OCI-LY7 (cell line): ENCODE data around the gene SYNM. TPM values are rescaled to one million over a fixed set of nuclear protein-coding genes. Genes with fewer than 3 reads are reported as not detected.

ENCODE experiments used
- BruUV-seq: library from RNA; stranded (reverse); fragments of 400-500 nt; replicated peaks from 2 replicates; lab custom pipeline; 2021; lab: Mats Ljungman, UMichigan
- CTCF ChIA-PET: fragments of 300-600 bp; sonication (Branson Sonifier 250); formaldehyde crosslinking; loops from one replicate; lab custom pipeline; 2022; ENCODE audit warnings: antibody characterized with exemption; ENCODE audit not compliant: unreplicated experiment; lab: Charles Lee
- POLR2A ChIA-PET: fragments of 300-600 bp; sonication (Branson Sonifier 250); formaldehyde crosslinking; loops from one replicate; lab custom pipeline; 2022; ENCODE audit warnings: antibody characterized with exemption; lab: Charles Lee
- DNase-seq: peaks from one replicate; pipeline ENCODE4 v3.0.0-alpha.2; 2015; ENCODE audit warnings: low spot score
- H2AFZ ChIP-seq: fragments of 200-600 bp; sonication (generic), shearing (Covaris generic); 2 replicates; pipeline ENCODE4 v1.6.1; 2014; ENCODE audit warnings: mild to moderate bottlenecking, antibody characterized with exemption, low read length, moderate library complexity
- H3K27ac ChIP-seq: fragments of 200-600 bp; sonication (generic); 2 replicates; pipeline ENCODE4 v1.5.1; 2014; ENCODE audit warnings: mixed run types, low read depth, mild to moderate bottlenecking, moderate library complexity, low read length, inconsistent platforms; ENCODE audit not compliant: poor library complexity, severe bottlenecking
- H3K36me3 ChIP-seq: fragments of 200-600 bp; sonication (generic); 2 replicates; pipeline ENCODE4 v1.6.1; 2014; ENCODE audit warnings: mild to moderate bottlenecking, antibody characterized with exemption, low read length, moderate library complexity, mixed read lengths; ENCODE audit not compliant: insufficient read depth
- H3K4me1 ChIP-seq: fragments of 200-600 bp; sonication (generic); 2 replicates; pipeline ENCODE4 v1.5.1; 2014; ENCODE audit warnings: mild to moderate bottlenecking, low read length; ENCODE audit not compliant: insufficient read depth, poor library complexity, severe bottlenecking
- H3K4me2 ChIP-seq: fragments of 200-600 bp; sonication (generic); 2 replicates; pipeline ENCODE4 v1.6.1; 2014; ENCODE audit warnings: mild to moderate bottlenecking, low read length
- H3K4me3 ChIP-seq: fragments of 200-600 bp; sonication (generic); 2 replicates; pipeline ENCODE4 v1.5.1; 2014; ENCODE audit warnings: mild to moderate bottlenecking, low read depth, low read length; ENCODE audit not compliant: poor library complexity, severe bottlenecking
- H3K79me2 ChIP-seq: fragments of 200-600 bp; sonication (generic); 2 replicates; pipeline ENCODE4 v1.6.1; 2016; ENCODE audit warnings: low read depth, mild to moderate bottlenecking, low read length, moderate library complexity, mixed read lengths; ENCODE audit not compliant: insufficient read depth
- H3K9me2 ChIP-seq: fragments of 200-600 bp; sonication (generic); 2 replicates; pipeline ENCODE4 v1.6.1; 2016; ENCODE audit warnings: mild to moderate bottlenecking, low read length, mixed read lengths; ENCODE audit not compliant: insufficient read depth
- H3K9me3 ChIP-seq: fragments of 200-600 bp; sonication (generic); 2 replicates; pipeline ENCODE4 v1.6.1; 2014; ENCODE audit warnings: mild to moderate bottlenecking, mixed run types, low read length, mixed read lengths
- H4K20me1 ChIP-seq: fragments of 200-600 bp; sonication (generic); 2 replicates; pipeline ENCODE4 v1.6.1; 2014; ENCODE audit warnings: mild to moderate bottlenecking, antibody characterized with exemption, low read length, moderate library complexity, mixed read lengths; ENCODE audit not compliant: insufficient read depth
- CTCF ChIP-seq: fragments of 200-600 bp; sonication (generic); conservative IDR thresholded peaks from 2 replicates; pipeline ENCODE4 v1.5.1; 2014; ENCODE audit warnings: mild to moderate bottlenecking, antibody characterized with exemption, low read length, moderate library complexity, mixed read lengths
- EZH2phosphoT487 ChIP-seq: fragments of 200-600 bp; sonication (generic); IDR thresholded peaks from 2 replicates; pipeline ENCODE4 v1.6.1; 2018; ENCODE audit warnings: low read depth, borderline replicate concordance, mild to moderate bottlenecking, mixed run types, antibody characterized with exemption, low read length, moderate library complexity, mixed read lengths
- intact Hi-C: fragments of 100-400 bp; cut with micrococcal nuclease; formaldehyde crosslinking; loops from one replicate; pipeline ENCODE4 v1.10.0; 2022; ENCODE audit not compliant: unreplicated experiment
- total RNA-seq, 2 experiments: library from RNA; depleted of rRNA in 1 of 2; stranded (reverse); fragments of >200 nt in 1 of 2; shearing (Covaris generic) in 1 of 2; gene quantifications; 2 replicates each; pipeline ENCODE4 v1.2.3, GENCODE V29; 2014 to 2022

The SYNM gene
- total RNA-seq, 2 experiments from 2014 or later: 0.08 to 0.41 TPM

GRCh38 chr15:99163271-99164062 is 58.6 kb downstream of the SYNM start:
- Histone ChIP-seq H3K36me3 (no peaks in the 10 kb centered on the region), H3K79me2 (no peaks in the 10 kb centered on the region), H3K9me2 (no peaks in the 10 kb centered on the region), H3K9me3 (no peaks in the 10 kb centered on the region), H3K4me2 (no peak overlapping the region), H3K4me3 (no peak overlapping the region), H3K27ac (no peak overlapping the region), H3K4me1 (peaks cover 7% of the 10 kb centered on the region), H4K20me1 (no peaks in the 10 kb centered on the region), H2AFZ (no peak overlapping the region)
- BruUV-seq: no TSS peak
- TF ChIP-seq CTCF (no peak), EZH2phosphoT487 (no peak)
- POLR2A ChIA-PET: interaction anchor here (0.7 kb wide), 1 partner anchor 1609 kb away, joined by 5 read pairs; no protein-coding TSS in a partner anchor
- no peak for DNase-seq
- intact Hi-C loops: no loop called here
- CTCF ChIA-PET: interaction anchor here (0.7 kb wide), 1 partner anchor 22 kb away, joined by 3 read pairs; no protein-coding TSS in a partner anchor

DNA sequence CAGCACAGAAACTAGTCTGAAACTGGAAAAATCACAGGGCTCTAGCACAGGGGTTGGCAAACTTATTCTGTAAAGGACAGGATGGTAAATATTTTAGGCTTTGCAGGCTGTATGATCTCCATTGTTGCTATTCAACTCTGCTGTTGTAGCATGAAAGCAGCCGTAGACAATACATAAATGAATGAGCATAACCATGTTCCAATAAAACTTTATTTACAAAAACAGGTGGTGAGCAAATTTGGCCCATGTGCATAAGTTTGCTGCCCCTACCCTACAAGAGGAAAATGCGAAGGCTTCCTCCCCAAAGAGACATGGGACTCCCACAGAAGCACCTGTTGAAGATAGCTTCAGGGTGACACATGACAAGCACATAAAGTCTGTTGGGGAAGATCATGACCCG is 59.2 kb downstream of the SYNM start:
- Histone ChIP-seq H3K4me2 (no peak overlapping the region), H3K36me3 (no peaks in the 10 kb centered on the region), H3K9me2 (no peaks in the 10 kb centered on the region), H3K9me3 (no peaks in the 10 kb centered on the region), H3K4me3 (no peak overlapping the region), H4K20me1 (no peaks in the 10 kb centered on the region), H3K79me2 (no peaks in the 10 kb centered on the region), H3K27ac (no peak overlapping the region), H3K4me1 (peaks cover 13% of the 10 kb centered on the region), H2AFZ (no peak overlapping the region)
- intact Hi-C loops: no loop called here
- ChIA-PET CTCF (no interaction called here), POLR2A (no interaction called here)
- DNase-seq: no peak
- no TSS peak for BruUV-seq
- no peak for TF ChIP-seq EZH2phosphoT487
- TF ChIP-seq CTCF: no peak
